DOHH2 (cell line): ENCODE results near the gene RSBN1.

Experiments
- H3F3A ChIP-seq: fragments of 200-600 bp; sonication (generic), shearing (Covaris generic); 2 replicates; pipeline ENCODE4 v1.6.0; 2016; ENCODE audit warnings: antibody characterized with exemption, mild to moderate bottlenecking; ENCODE audit not compliant: control insufficient read depth, insufficient read depth
- H3K27ac ChIP-seq: fragments of 200-600 bp; sonication (generic); 2 replicates; pipeline ENCODE4 v1.5.1; 2014; ENCODE audit warnings: low read depth, mild to moderate bottlenecking, low read length, moderate library complexity
- H3K27me3 ChIP-seq: fragments of 200-600 bp; sonication (generic); 2 replicates; pipeline ENCODE4 v1.6.1; 2014; ENCODE audit warnings: mild to moderate bottlenecking, low read length, mixed read lengths; ENCODE audit not compliant: control insufficient read depth
- H3K36me3 ChIP-seq: fragments of 200-600 bp; sonication (generic); 2 replicates; pipeline ENCODE4 v1.6.1; 2014; ENCODE audit warnings: mild to moderate bottlenecking, low read length, moderate library complexity, mixed read lengths; ENCODE audit not compliant: control insufficient read depth
- H3K4me1 ChIP-seq: fragments of 200-600 bp; sonication (generic); 2 replicates; pipeline ENCODE4 v1.6.1; 2014; ENCODE audit warnings: mild to moderate bottlenecking, low read length, mixed read lengths; ENCODE audit not compliant: control insufficient read depth
- H3K4me2 ChIP-seq: fragments of 200-600 bp; sonication (generic); 2 replicates; pipeline ENCODE4 v1.6.0; 2014; ENCODE audit warnings: mild to moderate bottlenecking, low read length, moderate library complexity
- H3K4me3 ChIP-seq: fragments of 200-600 bp; sonication (generic); 2 replicates; pipeline ENCODE4 v1.5.1; 2014; ENCODE audit warnings: mild to moderate bottlenecking, low read length, mixed read lengths
- H3K79me2 ChIP-seq: fragments of 200-600 bp; sonication (generic); 2 replicates; pipeline ENCODE4 v1.6.1; 2014; ENCODE audit warnings: mild to moderate bottlenecking, low read length, mixed read lengths; ENCODE audit not compliant: control insufficient read depth
- H3K9me2 ChIP-seq: fragments of 200-600 bp; sonication (generic); replicated peaks from 2 replicates; pipeline ENCODE4 v1.6.1; 2014; ENCODE audit warnings: mild to moderate bottlenecking, low read length, mixed read lengths; ENCODE audit not compliant: control insufficient read depth
- H3K9me3 ChIP-seq: fragments of 200-600 bp; sonication (generic); 2 replicates; pipeline ENCODE4 v1.6.1; 2014; ENCODE audit warnings: antibody characterized with exemption, low read length, mixed read lengths; ENCODE audit not compliant: control insufficient read depth, insufficient read depth
- H4K20me1 ChIP-seq: fragments of 200-600 bp; sonication (generic); 2 replicates; pipeline ENCODE4 v1.6.0; 2014; ENCODE audit warnings: low read depth, mild to moderate bottlenecking, antibody characterized with exemption, low read length, moderate library complexity; ENCODE audit not compliant: control insufficient read depth, insufficient read depth
- CTCF ChIP-seq: fragments of 200-600 bp; sonication (generic); IDR thresholded peaks from one replicate; pipeline ENCODE4 v1.5.1; 2014; ENCODE audit warnings: antibody characterized with exemption, mild to moderate bottlenecking, low read depth, low read length; ENCODE audit not compliant: poor library complexity, severe bottlenecking
- EZH2phosphoT487 ChIP-seq: fragments of 200-600 bp; sonication (generic); IDR thresholded peaks from 2 replicates; pipeline ENCODE4 v1.6.1; 2017; ENCODE audit warnings: borderline replicate concordance, mild to moderate bottlenecking, antibody characterized with exemption, low read length, moderate library complexity, mixed read lengths

The RSBN1 gene

GRCh38 chr1:113813218-113813617 lies 942 bp upstream of the RSBN1 start:
- H3K36me3 ChIP-seq: peaks cover 37% of the 10 kb centered on the region
- no peaks in the 10 kb centered on the region for H3K9me2 ChIP-seq
- peak overlapping the region; percentile 94 for H3K4me3 ChIP-seq
- H3K79me2 ChIP-seq: peaks cover 39% of the 10 kb centered on the region
- no peaks in the 10 kb centered on the region for H3K9me3 ChIP-seq
- TF ChIP-seq CTCF: no peak
- TF ChIP-seq EZH2phosphoT487: no peak
- peak overlapping the region; percentile 82 for H3K4me2 ChIP-seq
- H3K4me1 ChIP-seq: peaks cover 38% of the 10 kb centered on the region
- H3K27me3 ChIP-seq: no peaks in the 10 kb centered on the region
- H3F3A ChIP-seq: peaks cover 18% of the 10 kb centered on the region
- 0 out of 2 replicates have a peak, but pooled peaks cover 5% of the 10 kb centered on the region for H4K20me1 ChIP-seq
- H3K27ac ChIP-seq: peak overlapping the region; percentile 89

GRCh38 chr1:113812661-113813135 lies 422 bp upstream of the RSBN1 start:
- Histone ChIP-seq H3K9me2 (no peaks in the 10 kb centered on the region), H3K4me1 (peaks cover 38% of the 10 kb centered on the region), H3K4me3 (peak overlapping the region; percentile 94), H3K27ac (peak overlapping the region; percentile 89), H3K4me2 (peak overlapping the region; percentile 82), H3K79me2 (peaks cover 44% of the 10 kb centered on the region), H4K20me1 (0 out of 2 replicates have a peak, but pooled peaks cover 5% of the 10 kb centered on the region), H3K36me3 (peaks cover 37% of the 10 kb centered on the region), H3F3A (peaks cover 18% of the 10 kb centered on the region), H3K27me3 (no peaks in the 10 kb centered on the region), H3K9me3 (no peaks in the 10 kb centered on the region)
- TF ChIP-seq EZH2phosphoT487 (no peak), CTCF (no peak)

- Histone ChIP-seq H3K9me3 (no peaks in the 10 kb centered on the region), H3K36me3 (peaks cover 38% of the 10 kb centered on the region), H4K20me1 (0 out of 2 replicates have a peak, but pooled peaks cover 5% of the 10 kb centered on the region), H3F3A (peaks cover 18% of the 10 kb centered on the region), H3K9me2 (no peaks in the 10 kb centered on the region), H3K27me3 (no peaks in the 10 kb centered on the region), H3K79me2 (peaks cover 57% of the 10 kb centered on the region), H3K27ac (peak overlapping the region; percentile 89), H3K4me3 (peak overlapping the region; percentile 94), H3K4me1 (peaks cover 38% of the 10 kb centered on the region), H3K4me2 (peak overlapping the region; percentile 74)
- TF ChIP-seq EZH2phosphoT487: no peak
- no peak for TF ChIP-seq CTCF
Measured at GRCh38 chr1:113811156-113811887, 954 bp downstream of the RSBN1 start.
